Neural crest cell (in vitro differentiated cells): ENCODE results near the gene CCNJ. TPM values are rescaled to one million over a fixed set of nuclear protein-coding genes. Genes with fewer than 3 reads are reported as not detected.

ENCODE experiments used
- DNase-seq: peaks from one replicate; pipeline ENCODE4 v3.0.0; 2021; ENCODE audit warnings: low read depth, mixed read lengths, low spot score
- H3K27ac Mint-ChIP-seq: one replicate; pipeline ENCODE4 v1.8.0; 2021; ENCODE audit warnings: mild to moderate bottlenecking, mixed read lengths; ENCODE audit not compliant: unreplicated experiment
- H3K27me3 Mint-ChIP-seq: 2 replicates; pipeline ENCODE4 v1.8.0; 2021; ENCODE audit warnings: low read depth, mild to moderate bottlenecking, mixed read lengths
- H3K36me3 Mint-ChIP-seq: 2 replicates; pipeline ENCODE4 v1.8.0; 2021; ENCODE audit warnings: low read depth, mild to moderate bottlenecking, mixed read lengths
- H3K4me1 Mint-ChIP-seq: 2 replicates; pipeline ENCODE4 v1.8.0; 2021; ENCODE audit warnings: mixed read lengths
- H3K4me3 Mint-ChIP-seq: one replicate; pipeline ENCODE4 v1.8.0; 2021; ENCODE audit warnings: mild to moderate bottlenecking, mixed read lengths
- H3K9me3 Mint-ChIP-seq: 2 replicates; pipeline ENCODE4 v1.8.0; 2021; ENCODE audit warnings: mixed read lengths
- CTCF ChIP-seq: fragments of 200-600 bp; sonication (generic); conservative IDR thresholded peaks from 2 replicates; pipeline ENCODE4 v1.5.0; 2021; ENCODE audit warnings: antibody characterized with exemption, mild to moderate bottlenecking
- total RNA-seq: library from RNA; stranded (reverse); gene quantifications from 2 replicates; pipeline ENCODE4 v1.2.1, GENCODE V29; 2021

Gene CCNJ
- total RNA-seq, 1 donor from 2014 or later: 61.3 TPM

- H3K4me3 Mint-ChIP-seq: no peak overlapping the region
- H3K9me3 Mint-ChIP-seq: no peaks in the 10 kb centered on the region
- no peak overlapping the region for H3K27ac Mint-ChIP-seq
- no peaks in the 10 kb centered on the region for H3K36me3 Mint-ChIP-seq
- H3K27me3 Mint-ChIP-seq: peaks cover 21% of the 10 kb centered on the region
- TF ChIP-seq CTCF: peak; percentile 86
- peak; percentile 36 for DNase-seq
- no peaks in the 10 kb centered on the region for H3K4me1 Mint-ChIP-seq
These were observed 26.1 kb upstream of the CCNJ start for GRCh38 chr10:96017191-96017687.

GRCh38 chr10:96021332-96021731 is 22.1 kb upstream of the CCNJ start:
- TF ChIP-seq CTCF: no peak
- DNase-seq: no peak
- Mint-ChIP-seq H3K27ac (no peak overlapping the region), H3K27me3 (peaks cover 13% of the 10 kb centered on the region), H3K4me1 (no peaks in the 10 kb centered on the region), H3K36me3 (no peaks in the 10 kb centered on the region), H3K4me3 (no peak overlapping the region), H3K9me3 (no peaks in the 10 kb centered on the region)

GRCh38 chr10:96022739-96023138 is 20.6 kb upstream of the CCNJ start:
- no peak overlapping the region for H3K4me3 Mint-ChIP-seq

GRCh38 chr10:96023168-96023567 is 20.2 kb upstream of the CCNJ start:
- Mint-ChIP-seq H3K27me3 (peaks cover 7% of the 10 kb centered on the region), H3K4me3 (no peak overlapping the region), H3K36me3 (no peaks in the 10 kb centered on the region), H3K9me3 (no peaks in the 10 kb centered on the region), H3K27ac (no peak overlapping the region), H3K4me1 (no peaks in the 10 kb centered on the region)
- DNase-seq: no peak
- TF ChIP-seq CTCF: no peak

More at GRCh38 chr10:96022739-96023138, 20.6 kb upstream of the CCNJ start:
- Mint-ChIP-seq H3K9me3 (no peaks in the 10 kb centered on the region), H3K4me1 (no peaks in the 10 kb centered on the region), H3K36me3 (no peaks in the 10 kb centered on the region), H3K27ac (no peak overlapping the region), H3K27me3 (peaks cover 7% of the 10 kb centered on the region)
- no peak for DNase-seq
- no peak for TF ChIP-seq CTCF

- Mint-ChIP-seq H3K36me3 (no peaks in the 10 kb centered on the region), H3K9me3 (no peaks in the 10 kb centered on the region), H3K4me3 (no peak overlapping the region), H3K27ac (no peak overlapping the region), H3K27me3 (peaks cover 9% of the 10 kb centered on the region), H3K4me1 (no peaks in the 10 kb centered on the region)
- no peak for DNase-seq
- TF ChIP-seq CTCF: peak; percentile 46
These were observed 17.8 kb upstream of the CCNJ start for GRCh38 chr10:96025566-96025965.
